ENCODE measurements around the gene ZNF821. TPM values are rescaled to one million over a fixed set of nuclear protein-coding genes. Genes with fewer than 3 reads are reported as not detected.

The ZNF821 gene
- 10 to 100 TPM in 1 of 4 donors, 1 to 10 TPM in 3; 4.0 to 19.4 (median 8.1) TPM for total RNA-seq

- H3K27ac ChIP-seq = peak within 1 kb of the TSS; percentile 90 to 96 (median 92)
- peaks cover 0 to 20% of the 10 kb centered on the region in 2 donors for H3K36me3 ChIP-seq
- TF ChIP-seq CTCF (IDR thresholded peaks at IDR 0.05 in 4 of 5, conservative IDR thresholded peaks at IDR 0.05 in 1 of 5) = peak; percentile 40 to 52 (median 51)
- peak; percentile 45 to 53 for TF ChIP-seq POLR2A (IDR thresholded peaks at IDR 0.05)
- in situ Hi-C loops (cut with MboI; ENCODE audit: low sequenced_read_pairs in 4 of 4) (no loop called here), intact Hi-C loops (cut with DNase I; ENCODE audit: low total_unique reads) (loop anchor here (1.0 to 5.0 kb wide), 5 partner anchors 11 to 162 kb away; partner anchors contain the start of genes AP1G1, ATXN1L, IST1 and PHLPP2)
- DNase-seq (peak; percentile 61 to 74), ATAC-seq (peak; percentile 80 to 84)
- H3K9me3 ChIP-seq = no peaks in the 10 kb centered on the region
- peak within 1 kb of the TSS; percentile 72 to 93 (median 90) for H3K4me3 ChIP-seq
- H3K27me3 ChIP-seq = no peaks in the 10 kb centered on the region
- H3K4me1 ChIP-seq = peaks cover 7 to 8% of the 10 kb centered on the region in 2 donors
These were observed at the start of gene ZNF821 for GRCh38 chr16:71883849-71884638. TSS of gene ZNF821 (minus strand) at chr16:71884182. CDS start at chr16:71879946, 4,236 bp downstream.

GRCh38 chr16:71933017-71933416 is 49.0 kb upstream of the ZNF821 start:
- no peaks in the 10 kb centered on the region for H3K27me3 ChIP-seq
- no peak overlapping the region for H3K4me3 ChIP-seq
- ATAC-seq = no peak
- H3K9me3 ChIP-seq = no peaks in the 10 kb centered on the region
- DNase-seq = no peak
- peak overlapping the region in 2 of 4 donors; percentile 47 to 73 for H3K27ac ChIP-seq
- TF ChIP-seq CTCF (IDR thresholded peaks at IDR 0.05 in 4 of 5, conservative IDR thresholded peaks at IDR 0.05 in 1 of 5) = no peak
- TF ChIP-seq POLR2A (IDR thresholded peaks at IDR 0.05) = no peak
- intact Hi-C loops (cut with DNase I; ENCODE audit: low total_unique reads) = no loop called here
- peaks cover 26 to 38% of the 10 kb centered on the region in 2 donors for H3K4me1 ChIP-seq
- in situ Hi-C loops (cut with MboI; ENCODE audit: low sequenced_read_pairs in 4 of 4) = no loop called here
- H3K36me3 ChIP-seq = peaks cover 0 to 14% of the 10 kb centered on the region in 2 donors

GRCh38 chr16:71931599-71931998 is 47.6 kb upstream of the ZNF821 start:
- peaks cover 0 to 26% of the 10 kb centered on the region in 2 donors for H3K36me3 ChIP-seq
- no peak for ATAC-seq

GRCh38 chr16:71931001-71931400 is 47.0 kb upstream of the ZNF821 start:
- peaks cover 0 to 31% of the 10 kb centered on the region in 2 donors for H3K36me3 ChIP-seq
- intact Hi-C loops (cut with DNase I; ENCODE audit: low total_unique reads) = no loop called here

More at GRCh38 chr16:71931599-71931998, 47.6 kb upstream of the ZNF821 start:
- no peaks in the 10 kb centered on the region for H3K27me3 ChIP-seq
- in situ Hi-C loops (cut with MboI; ENCODE audit: low sequenced_read_pairs in 4 of 4) (no loop called here), intact Hi-C loops (cut with DNase I; ENCODE audit: low total_unique reads) (no loop called here)
- no peak overlapping the region for H3K27ac ChIP-seq
- H3K4me1 ChIP-seq = peaks cover 39 to 52% of the 10 kb centered on the region in 2 donors
- H3K4me3 ChIP-seq = no peak overlapping the region
- DNase-seq = no peak
- no peaks in the 10 kb centered on the region for H3K9me3 ChIP-seq
- TF ChIP-seq POLR2A (IDR thresholded peaks at IDR 0.05) (no peak), CTCF (IDR thresholded peaks at IDR 0.05 in 4 of 5, conservative IDR thresholded peaks at IDR 0.05 in 1 of 5) (no peak)

More at GRCh38 chr16:71931001-71931400, 47.0 kb upstream of the ZNF821 start:
- in situ Hi-C loops (cut with MboI; ENCODE audit: low sequenced_read_pairs in 4 of 4) = no loop called here
- H3K4me3 ChIP-seq = no peak overlapping the region
- TF ChIP-seq CTCF (IDR thresholded peaks at IDR 0.05 in 4 of 5, conservative IDR thresholded peaks at IDR 0.05 in 1 of 5) = no peak
- TF ChIP-seq POLR2A (IDR thresholded peaks at IDR 0.05) = no peak
- H3K27me3 ChIP-seq = no peaks in the 10 kb centered on the region
- H3K4me1 ChIP-seq = peaks cover 39 to 55% of the 10 kb centered on the region in 2 donors
- peak overlapping the region in 1 of 4 donors; percentile 67 for H3K27ac ChIP-seq
- H3K9me3 ChIP-seq = no peaks in the 10 kb centered on the region
- ATAC-seq (no peak), DNase-seq (no peak)
